Spleen (tissue), 7 donors: ENCODE data around the gene ZNF805.

Experiments
- CTCF ChIP-seq, 11 experiments: fragments of 200-600 bp in 7 of 11; fragments of 450-650 bp in 4 of 11; sonication (generic) in 4 of 11; IDR thresholded peaks in 8 of 11; conservative IDR thresholded peaks in 3 of 11; 1 replicate in 7 of 11; 2 replicates in 4 of 11; pipeline versions ENCODE4 v1.4.0 to v1.8.0; 2016 to 2021; ENCODE audit warnings: antibody characterized with exemption in 11 of 11, inconsistent platforms in 4 of 11, mild to moderate bottlenecking in 1 of 11
- POLR2A ChIP-seq, 3 donors: fragments of 450-650 bp; IDR thresholded peaks; one replicate each; pipeline ENCODE4 v1.5.1; 2017; ENCODE audit warnings: antibody characterized with exemption in 3 of 3, mild to moderate bottlenecking in 1 of 3
- POLR2AphosphoS5 ChIP-seq, 3 donors: sonication (generic); formaldehyde crosslinking; IDR thresholded peaks; one replicate each; pipeline ENCODE4 v1.5.1; 2017; ENCODE audit warnings: antibody characterized with exemption in 3 of 3
- donor health status: DM: no; HTN: no; CAD: no; lungs with moderate emphysema.
- donor health status: DM: no; HTN: no; CAD: no.
- donor health status: DM: no; HTN: no; CAD: no.

GRCh38 chr19:57271280-57271679, 30.8 kb downstream of the ZNF805 start:
- TF ChIP-seq CTCF (IDR thresholded peaks at IDR 0.05 in 8 of 11, conservative IDR thresholded peaks at IDR 0.05 in 3 of 11), result no peak
- TF ChIP-seq POLR2A (IDR thresholded peaks at IDR 0.05), result no peak
- no peak for TF ChIP-seq POLR2AphosphoS5 (IDR thresholded peaks at IDR 0.05)
